GM23338 (cell line): Measurements from ENCODE around the gene VPS13A.

Experiments
- EZH2 ChIP-seq: fragments of 200-600 bp; sonication (generic); IDR thresholded peaks from one replicate; pipeline ENCODE4 v1.8.0; 2017; ENCODE audit warnings: antibody characterized with exemption, mild to moderate bottlenecking, low read depth; ENCODE audit not compliant: unreplicated experiment
- EZH2phosphoT487 ChIP-seq: fragments of 200-600 bp; sonication (generic); IDR thresholded peaks from one replicate; pipeline ENCODE4 v1.8.1; 2018; ENCODE audit warnings: antibody characterized with exemption; ENCODE audit not compliant: unreplicated experiment
- JUNB ChIP-seq: IDR thresholded peaks from one replicate; pipeline ENCODE4 v1.6.1; 2016; ENCODE audit warnings: antibody characterized with exemption; ENCODE audit not compliant: unreplicated experiment
- POLR2AphosphoS5 ChIP-seq: IDR thresholded peaks from 2 replicates; pipeline ENCODE4 v1.6.1; 2016; ENCODE audit warnings: antibody characterized with exemption, low read depth
- TF ChIP-seq, protein P1 (sequence below), 2 experiments: fragments of 200-600 bp in 1 of 2; sonication (generic) in 1 of 2; conservative IDR thresholded peaks; 2 replicates each; pipeline versions ENCODE4 v1.5.1 to v1.6.1; 2016 to 2017; ENCODE audit warnings: antibody characterized with exemption in 2 of 2, low read depth in 2 of 2, mild to moderate bottlenecking in 2 of 2, moderate library complexity in 1 of 2
- TF ChIP-seq, protein P2 (sequence below): IDR thresholded peaks from 2 replicates; pipeline ENCODE4 v1.6.1; 2016; ENCODE audit warnings: antibody characterized with exemption

DNA sequence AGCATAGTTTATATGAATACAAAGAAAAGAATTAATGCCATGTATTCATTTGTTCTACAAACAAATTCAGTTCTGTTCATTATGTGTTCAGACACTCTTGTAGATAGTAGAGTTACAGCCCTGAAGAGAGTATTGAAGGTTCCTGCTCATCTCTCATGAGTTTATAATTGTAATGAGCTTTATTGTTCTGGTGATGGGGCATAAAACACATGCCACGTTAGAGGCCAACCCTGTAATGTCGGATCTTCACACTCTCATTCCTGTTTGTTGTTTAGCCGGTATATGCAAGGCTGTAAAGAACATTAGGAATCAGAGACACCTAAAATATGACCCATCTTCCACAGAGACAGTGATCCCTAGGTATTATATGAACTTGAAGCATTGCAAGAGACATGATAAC is 214.5 kb downstream of the VPS13A start:
- TF ChIP-seq, protein P1, sequence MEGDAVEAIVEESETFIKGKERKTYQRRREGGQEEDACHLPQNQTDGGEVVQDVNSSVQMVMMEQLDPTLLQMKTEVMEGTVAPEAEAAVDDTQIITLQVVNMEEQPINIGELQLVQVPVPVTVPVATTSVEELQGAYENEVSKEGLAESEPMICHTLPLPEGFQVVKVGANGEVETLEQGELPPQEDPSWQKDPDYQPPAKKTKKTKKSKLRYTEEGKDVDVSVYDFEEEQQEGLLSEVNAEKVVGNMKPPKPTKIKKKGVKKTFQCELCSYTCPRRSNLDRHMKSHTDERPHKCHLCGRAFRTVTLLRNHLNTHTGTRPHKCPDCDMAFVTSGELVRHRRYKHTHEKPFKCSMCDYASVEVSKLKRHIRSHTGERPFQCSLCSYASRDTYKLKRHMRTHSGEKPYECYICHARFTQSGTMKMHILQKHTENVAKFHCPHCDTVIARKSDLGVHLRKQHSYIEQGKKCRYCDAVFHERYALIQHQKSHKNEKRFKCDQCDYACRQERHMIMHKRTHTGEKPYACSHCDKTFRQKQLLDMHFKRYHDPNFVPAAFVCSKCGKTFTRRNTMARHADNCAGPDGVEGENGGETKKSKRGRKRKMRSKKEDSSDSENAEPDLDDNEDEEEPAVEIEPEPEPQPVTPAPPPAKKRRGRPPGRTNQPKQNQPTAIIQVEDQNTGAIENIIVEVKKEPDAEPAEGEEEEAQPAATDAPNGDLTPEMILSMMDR (conservative IDR thresholded peaks at IDR 0.05; ENCODE audit: low read depth in 2 of 2) = no peak
- TF ChIP-seq, protein P2, sequence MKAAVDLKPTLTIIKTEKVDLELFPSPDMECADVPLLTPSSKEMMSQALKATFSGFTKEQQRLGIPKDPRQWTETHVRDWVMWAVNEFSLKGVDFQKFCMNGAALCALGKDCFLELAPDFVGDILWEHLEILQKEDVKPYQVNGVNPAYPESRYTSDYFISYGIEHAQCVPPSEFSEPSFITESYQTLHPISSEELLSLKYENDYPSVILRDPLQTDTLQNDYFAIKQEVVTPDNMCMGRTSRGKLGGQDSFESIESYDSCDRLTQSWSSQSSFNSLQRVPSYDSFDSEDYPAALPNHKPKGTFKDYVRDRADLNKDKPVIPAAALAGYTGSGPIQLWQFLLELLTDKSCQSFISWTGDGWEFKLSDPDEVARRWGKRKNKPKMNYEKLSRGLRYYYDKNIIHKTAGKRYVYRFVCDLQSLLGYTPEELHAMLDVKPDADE = no peak
- TF ChIP-seq POLR2AphosphoS5 (no peak), EZH2 (no peak), JUNB (no peak), EZH2phosphoT487 (no peak)
